ENCODE measurements around the gene ANKRD12. TPM values are rescaled to one million over a fixed set of nuclear protein-coding genes. Genes with fewer than 3 reads are reported as not detected.

Gene ANKRD12
- total and polyA plus RNA-seq, 4 donors = 2.7 to 59.7 (median 17.3) TPM

DNA sequence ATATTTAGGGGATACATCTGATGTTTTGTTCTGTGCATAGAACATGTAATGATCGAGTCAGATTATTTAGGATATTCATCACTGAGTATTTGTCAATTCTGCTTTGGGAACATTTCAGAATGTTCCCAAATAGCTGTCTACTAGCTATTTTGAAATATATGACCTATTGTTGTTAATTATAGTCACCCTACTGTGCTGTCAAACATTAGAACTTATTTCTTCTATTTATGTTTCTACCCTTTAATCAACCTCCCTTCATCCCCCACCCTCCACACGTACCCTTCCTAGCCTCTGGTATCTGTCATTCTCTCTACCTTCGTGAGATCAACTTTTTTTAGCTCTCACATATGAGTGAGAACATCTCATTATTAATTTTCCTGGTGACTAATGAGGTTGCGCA lies 40.9 kb downstream of the ANKRD12 start:
- TF ChIP-seq, protein P1, sequence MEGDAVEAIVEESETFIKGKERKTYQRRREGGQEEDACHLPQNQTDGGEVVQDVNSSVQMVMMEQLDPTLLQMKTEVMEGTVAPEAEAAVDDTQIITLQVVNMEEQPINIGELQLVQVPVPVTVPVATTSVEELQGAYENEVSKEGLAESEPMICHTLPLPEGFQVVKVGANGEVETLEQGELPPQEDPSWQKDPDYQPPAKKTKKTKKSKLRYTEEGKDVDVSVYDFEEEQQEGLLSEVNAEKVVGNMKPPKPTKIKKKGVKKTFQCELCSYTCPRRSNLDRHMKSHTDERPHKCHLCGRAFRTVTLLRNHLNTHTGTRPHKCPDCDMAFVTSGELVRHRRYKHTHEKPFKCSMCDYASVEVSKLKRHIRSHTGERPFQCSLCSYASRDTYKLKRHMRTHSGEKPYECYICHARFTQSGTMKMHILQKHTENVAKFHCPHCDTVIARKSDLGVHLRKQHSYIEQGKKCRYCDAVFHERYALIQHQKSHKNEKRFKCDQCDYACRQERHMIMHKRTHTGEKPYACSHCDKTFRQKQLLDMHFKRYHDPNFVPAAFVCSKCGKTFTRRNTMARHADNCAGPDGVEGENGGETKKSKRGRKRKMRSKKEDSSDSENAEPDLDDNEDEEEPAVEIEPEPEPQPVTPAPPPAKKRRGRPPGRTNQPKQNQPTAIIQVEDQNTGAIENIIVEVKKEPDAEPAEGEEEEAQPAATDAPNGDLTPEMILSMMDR (IDR thresholded peaks at IDR 0.05; ENCODE audit: low read depth, low read length, missing input control) = no peak
- TF ChIP-seq ATF3 (IDR thresholded peaks at IDR 0.05) (no peak), TAF1 (conservative IDR thresholded peaks at IDR 0.05) (no peak), FOXA2 (IDR thresholded peaks at IDR 0.05) (no peak), SP1 (IDR thresholded peaks at IDR 0.05) (no peak), RAD21 (IDR thresholded peaks at IDR 0.05) (no peak)
- DNase-seq (ENCODE audit: low spot score) = no peak
- Histone ChIP-seq H3K27ac (ENCODE audit: low read depth in 1 of 2, low read length in 2 of 2) (no peak overlapping the region), H3K4me3 (ENCODE audit: low read depth in 1 of 3, low read length in 3 of 3) (no peak overlapping the region), H3K9me3 (ENCODE audit: control insufficient read depth in 4 of 4, low read length in 3 of 4) (no peaks in the 10 kb centered on the region), H3K9ac (ENCODE audit: low read depth in 1 of 2, low read length in 2 of 2) (no peak overlapping the region), H3K27me3 (ENCODE audit: control insufficient read depth in 4 of 4, insufficient read depth in 4 of 4, low read length in 3 of 4) (no peaks in the 10 kb centered on the region), H3K36me3 (ENCODE audit: control insufficient read depth in 4 of 4, insufficient read depth in 3 of 4, low read depth in 1 of 4, low read length in 3 of 4) (peaks cover 0 to 5% (median 2%) of the 10 kb centered on the region in 4 donors), H3K4me1 (ENCODE audit: control insufficient read depth in 4 of 4, insufficient read depth in 4 of 4, low read length in 3 of 4) (peaks cover 0 to 5% (median 0%) of the 10 kb centered on the region in 4 donors)
- WGBS = 91% methylated on average over 4 of the region's 4 CpGs

- DNase-seq (ENCODE audit: low spot score) = no peak
- Histone ChIP-seq H3K27me3 (ENCODE audit: control insufficient read depth in 4 of 4, insufficient read depth in 4 of 4, low read length in 3 of 4) (no peaks in the 10 kb centered on the region), H3K4me1 (ENCODE audit: control insufficient read depth in 4 of 4, insufficient read depth in 4 of 4, low read length in 3 of 4) (peaks cover 0 to 3% (median 0%) of the 10 kb centered on the region in 4 donors), H3K9me3 (ENCODE audit: control insufficient read depth in 4 of 4, low read length in 3 of 4) (no peaks in the 10 kb centered on the region), H3K27ac (ENCODE audit: low read depth in 1 of 2, low read length in 2 of 2) (no peak overlapping the region), H3K36me3 (ENCODE audit: control insufficient read depth in 4 of 4, insufficient read depth in 3 of 4, low read depth in 1 of 4, low read length in 3 of 4) (peaks cover 0 to 8% (median 2%) of the 10 kb centered on the region in 4 donors), H3K4me3 (ENCODE audit: low read depth in 1 of 3, low read length in 3 of 3) (no peak overlapping the region), H3K9ac (ENCODE audit: low read depth in 1 of 2, low read length in 2 of 2) (no peak overlapping the region)
- WGBS = 97% methylated on average over 1 of the region's 1 CpG
- TF ChIP-seq ATF3 (IDR thresholded peaks at IDR 0.05) (no peak), ZBTB33 (IDR thresholded peaks at IDR 0.05) (no peak), EGR1 (IDR thresholded peaks at IDR 0.05; ENCODE audit: low read depth in 2 of 2) (no peak), HNF4G (IDR thresholded peaks at IDR 0.05) (no peak), GABPA (IDR thresholded peaks at IDR 0.05 in 1 of 2, conservative IDR thresholded peaks at IDR 0.05 in 1 of 2) (no peak), YY1 (IDR thresholded peaks at IDR 0.05) (no peak), JUND (IDR thresholded peaks at IDR 0.05) (no peak), HNF4A (conservative IDR thresholded peaks at IDR 0.05) (no peak), SP1 (IDR thresholded peaks at IDR 0.05) (no peak), TAF1 (conservative IDR thresholded peaks at IDR 0.05) (no peak), NR2F2 (IDR thresholded peaks at IDR 0.05) (no peak), RXRA (IDR thresholded peaks at IDR 0.05) (no peak), RAD21 (IDR thresholded peaks at IDR 0.05) (no peak)
- TF ChIP-seq, protein P1 (IDR thresholded peaks at IDR 0.05; ENCODE audit: low read depth, low read length, missing input control) = no peak
These were observed 42.0 kb downstream of the ANKRD12 start for GRCh38 chr18:9178557-9178956.

All from liver (tissue), 9 donors.